Kidney (tissue), 14 donors: ENCODE data around the gene NKX2-2. TPM values are rescaled to one million over a fixed set of nuclear protein-coding genes. Genes with fewer than 3 reads are reported as not detected.
A peak's percentile ranks its signal among the peaks of the same experiment; 100 is the strongest.

Source experiments
- DNase-seq, 5 donors: peaks; one replicate each; pipeline ENCODE4 v3.0.0-alpha.2; 2013 to 2020
- FAIRE-seq: peaks from 2 replicates; lab custom pipeline; 2012; peaks lifted over from hg19 to GRCh38; lab: Jason Lieb, UNC
- H3K27ac ChIP-seq, 2 donors: one replicate each; pipeline ENCODE4 v1.7.0; 2013; ENCODE audit warnings: low read depth in 2 of 2, low read length in 2 of 2, inconsistent platforms in 1 of 2
- H3K27me3 ChIP-seq: one replicate; pipeline ENCODE4 v1.7.1; 2013; ENCODE audit warnings: low read length, inconsistent platforms; ENCODE audit not compliant: control insufficient read depth, insufficient read depth
- H3K36me3 ChIP-seq, 3 donors: one replicate each; pipeline versions ENCODE4 v1.7.0 to v1.7.1; 2013; ENCODE audit warnings: low read length in 3 of 3, control low read depth in 1 of 3, inconsistent platforms in 1 of 3; ENCODE audit not compliant: insufficient read depth in 3 of 3, control insufficient read depth in 2 of 3
- H3K4me1 ChIP-seq, 3 donors: one replicate each; pipeline versions ENCODE4 v1.7.0 to v1.7.1; 2013; ENCODE audit warnings: low read length in 3 of 3, inconsistent platforms in 1 of 3, low read depth in 1 of 3; ENCODE audit not compliant: control insufficient read depth in 2 of 3, insufficient read depth in 2 of 3
- H3K4me3 ChIP-seq, 3 donors: one replicate each; pipeline versions ENCODE4 v1.7.0 to v1.8.1; 2013; ENCODE audit warnings: low read length in 3 of 3, control low read depth in 1 of 3, inconsistent platforms in 1 of 3
- H3K9ac ChIP-seq, 3 donors: one replicate each; pipeline versions ENCODE4 v1.7.0 to v1.7.1; 2013; ENCODE audit warnings: low read length in 3 of 3, control low read depth in 1 of 3, inconsistent platforms in 1 of 3
- H3K9me3 ChIP-seq, 3 donors: one replicate each; pipeline versions ENCODE4 v1.7.0 to v1.7.1; 2013; ENCODE audit warnings: low read length in 3 of 3, control low read depth in 1 of 3, inconsistent platforms in 1 of 3; ENCODE audit not compliant: control insufficient read depth in 2 of 3, insufficient read depth in 1 of 3
- intact Hi-C: fragments of 100-400 bp; cut with DNase I; formaldehyde crosslinking; loops from one replicate; pipeline ENCODE4 v1.11.1; 2022
- polyA plus RNA-seq: library from polyadenylated mRNA; stranded (reverse); fragments of 350-450 nt; fragmentation: Illumina TruSeq; extraction: RNeasy Lipid Tissue Mini Kit (QIAGEN cat#74804); gene quantifications from one replicate; pipeline ENCODE4 v1.2.3, GENCODE V29; 2014; ENCODE audit warnings: low read depth, low replicate concordance; ENCODE audit not compliant: insufficient read depth
- total RNA-seq: library from RNA; stranded (reverse); fragmentation: NEBNext Ultra II Directional; extraction: Animal tissue kit (Norgen Biotek cat#: 25700); gene quantifications from one replicate; pipeline ENCODE4 v1.2.1, GENCODE V29; 2021
- TF ChIP-seq, protein P1 (sequence below): IDR thresholded peaks from 3 replicates; pipeline ENCODE4 v1.5.1; 2012; ENCODE audit warnings: mild to moderate bottlenecking, moderate library complexity, borderline replicate concordance; ENCODE audit not compliant: insufficient read depth; ENCODE audit errors: extremely low read depth
- donor health status: control.
- donor health status: control.
- donor health status: control.
- donor health status: control.
- donor health status: control.
- donor health status: DM: yes; HTN: yes; CAD: no.
- donor health status: Normal renal cell carcinoma (clear cell type).

Gene NKX2-2
- total and polyA plus RNA-seq, 2 donors from 2014 or later = not detected

DNA sequence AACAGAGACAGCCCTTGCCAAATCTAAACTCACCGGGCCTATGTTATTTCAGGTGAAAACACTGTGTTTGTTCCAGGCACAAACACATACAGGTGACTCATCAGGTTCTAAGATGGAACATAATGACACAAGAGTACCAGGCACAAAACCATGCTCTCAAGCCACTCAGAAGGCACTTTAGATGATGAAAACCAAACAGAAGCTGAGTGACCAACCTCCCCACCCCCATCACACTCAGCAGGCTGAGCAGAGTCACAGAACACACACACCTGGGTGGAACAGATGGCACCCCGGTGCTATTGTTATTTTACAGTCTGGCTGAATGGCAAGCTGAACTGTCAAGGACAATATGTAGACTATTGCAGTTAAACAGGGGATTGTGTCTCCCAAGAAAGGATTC lies 20.6 kb upstream of the NKX2-2 start:
- no peak overlapping the region for H3K27ac ChIP-seq
- H3K27me3 ChIP-seq = no peaks in the 10 kb centered on the region
- FAIRE-seq (no peak), DNase-seq (no peak)
- intact Hi-C loops = no loop called here
- no peak overlapping the region for H3K9ac ChIP-seq
- TF ChIP-seq, protein P1, sequence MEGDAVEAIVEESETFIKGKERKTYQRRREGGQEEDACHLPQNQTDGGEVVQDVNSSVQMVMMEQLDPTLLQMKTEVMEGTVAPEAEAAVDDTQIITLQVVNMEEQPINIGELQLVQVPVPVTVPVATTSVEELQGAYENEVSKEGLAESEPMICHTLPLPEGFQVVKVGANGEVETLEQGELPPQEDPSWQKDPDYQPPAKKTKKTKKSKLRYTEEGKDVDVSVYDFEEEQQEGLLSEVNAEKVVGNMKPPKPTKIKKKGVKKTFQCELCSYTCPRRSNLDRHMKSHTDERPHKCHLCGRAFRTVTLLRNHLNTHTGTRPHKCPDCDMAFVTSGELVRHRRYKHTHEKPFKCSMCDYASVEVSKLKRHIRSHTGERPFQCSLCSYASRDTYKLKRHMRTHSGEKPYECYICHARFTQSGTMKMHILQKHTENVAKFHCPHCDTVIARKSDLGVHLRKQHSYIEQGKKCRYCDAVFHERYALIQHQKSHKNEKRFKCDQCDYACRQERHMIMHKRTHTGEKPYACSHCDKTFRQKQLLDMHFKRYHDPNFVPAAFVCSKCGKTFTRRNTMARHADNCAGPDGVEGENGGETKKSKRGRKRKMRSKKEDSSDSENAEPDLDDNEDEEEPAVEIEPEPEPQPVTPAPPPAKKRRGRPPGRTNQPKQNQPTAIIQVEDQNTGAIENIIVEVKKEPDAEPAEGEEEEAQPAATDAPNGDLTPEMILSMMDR = no peak
- H3K36me3 ChIP-seq = no peaks in the 10 kb centered on the region
- H3K9me3 ChIP-seq = peaks cover 0 to 2% (median 0%) of the 10 kb centered on the region in 3 donors
- H3K4me1 ChIP-seq = no peaks in the 10 kb centered on the region
- H3K4me3 ChIP-seq = no peak overlapping the region

- DNase-seq = no peak
- Histone ChIP-seq H3K4me1 (no peaks in the 10 kb centered on the region), H3K36me3 (no peaks in the 10 kb centered on the region), H3K9ac (no peak overlapping the region), H3K4me3 (no peak overlapping the region), H3K27me3 (peaks cover 8% of the 10 kb centered on the region), H3K9me3 (no peaks in the 10 kb centered on the region), H3K27ac (no peak overlapping the region)
- TF ChIP-seq, protein P1 = peak; percentile 32
- intact Hi-C loops = no loop called here
- no peak for FAIRE-seq
These were observed 16.0 kb upstream of the NKX2-2 start for GRCh38 chr20:21529863-21530262.

DNA sequence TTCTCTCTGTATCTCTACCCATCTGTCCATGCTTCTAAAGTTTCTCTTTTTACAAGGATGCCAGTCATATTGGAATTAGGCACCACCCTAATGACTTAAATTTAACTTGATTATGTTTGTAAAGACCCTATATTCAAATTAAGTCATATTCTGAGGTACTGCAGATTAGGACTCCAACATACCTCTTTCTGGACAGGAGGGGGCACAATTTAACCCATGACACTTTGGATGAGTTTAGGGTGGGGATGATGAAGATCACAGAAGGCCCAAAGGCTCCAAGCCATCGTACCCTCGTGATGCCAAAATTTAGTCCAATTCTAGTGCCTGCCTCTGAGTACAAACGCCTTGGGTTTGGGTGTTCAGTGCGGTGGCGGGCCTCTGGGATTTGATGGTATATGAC lies 15.0 kb upstream of the NKX2-2 start:
- H3K36me3 ChIP-seq = no peaks in the 10 kb centered on the region
- H3K4me1 ChIP-seq = no peaks in the 10 kb centered on the region
- TF ChIP-seq, protein P1 = no peak
- no peak overlapping the region for H3K4me3 ChIP-seq
- DNase-seq (no peak), FAIRE-seq (no peak)
- H3K9ac ChIP-seq = no peak overlapping the region
- peaks cover 18% of the 10 kb centered on the region for H3K27me3 ChIP-seq
- H3K9me3 ChIP-seq = no peaks in the 10 kb centered on the region
- intact Hi-C loops = no loop called here
- H3K27ac ChIP-seq = no peak overlapping the region

DNA sequence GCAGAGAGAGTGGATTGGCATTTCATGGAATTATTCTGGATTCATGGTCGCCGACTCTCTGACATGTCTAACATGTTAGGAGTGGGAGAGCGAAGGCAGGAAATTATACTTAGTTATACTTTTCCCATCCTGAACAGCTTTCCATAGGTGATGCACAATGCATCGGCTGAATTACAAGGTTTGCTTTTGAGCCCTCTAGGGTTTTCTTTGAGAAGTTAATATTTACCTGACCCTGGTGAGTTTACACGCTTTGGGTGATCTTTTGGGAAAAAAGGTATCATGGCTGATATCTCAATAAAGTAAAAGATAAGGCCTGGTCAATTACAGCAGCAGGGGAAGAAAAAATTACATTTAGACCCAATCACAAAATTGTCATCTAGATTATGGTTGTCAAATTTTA lies 14.0 kb upstream of the NKX2-2 start:
- H3K9ac ChIP-seq = no peak overlapping the region
- H3K4me1 ChIP-seq = no peaks in the 10 kb centered on the region
- intact Hi-C loops = no loop called here
- no peaks in the 10 kb centered on the region for H3K36me3 ChIP-seq
- peaks cover 27% of the 10 kb centered on the region for H3K27me3 ChIP-seq
- no peak for DNase-seq
- no peaks in the 10 kb centered on the region for H3K9me3 ChIP-seq
- TF ChIP-seq, protein P1 = no peak
- no peak for FAIRE-seq
- H3K4me3 ChIP-seq = no peak overlapping the region
- no peak overlapping the region for H3K27ac ChIP-seq
